GM23338 (cell line): ENCODE results near the gene PITRM1. TPM values are rescaled to one million over a fixed set of nuclear protein-coding genes. Genes with fewer than 3 reads are reported as not detected.

Experiments used
- ATAC-seq: fragments of 200-7000 bp; cut with Tn5 transposase; 3 replicates; pipeline ENCODE4 v1.9.1; 2020
- DNase-seq: peaks from one replicate; pipeline ENCODE4 v3.0.0-alpha.2; 2015; ENCODE audit warnings: low spot score
- H2AFZ ChIP-seq: fragments of 200-600 bp; sonication (generic); 2 replicates; pipeline ENCODE4 v1.8.0; 2016; ENCODE audit warnings: antibody characterized with exemption, mild to moderate bottlenecking, moderate library complexity
- H3F3A ChIP-seq: fragments of 200-600 bp; sonication (generic); replicated peaks from 2 replicates; pipeline ENCODE4 v1.8.0; 2017; ENCODE audit warnings: antibody characterized with exemption, mixed run types, low read depth
- H3K27ac ChIP-seq: fragments of 200-600 bp; sonication (generic); 2 replicates; pipeline ENCODE4 v1.6.1; 2016; ENCODE audit warnings: low read depth
- H3K27me3 ChIP-seq: fragments of 200-600 bp; sonication (generic); 2 replicates; pipeline ENCODE4 v1.8.0; 2016; ENCODE audit warnings: mild to moderate bottlenecking, mixed run types, moderate library complexity; ENCODE audit not compliant: insufficient read depth
- H3K36me3 ChIP-seq: fragments of 200-600 bp; sonication (generic); 2 replicates; pipeline ENCODE4 v1.8.0; 2016; ENCODE audit warnings: mild to moderate bottlenecking; ENCODE audit not compliant: insufficient read depth
- H3K4me1 ChIP-seq: fragments of 200-600 bp; sonication (generic); 2 replicates; pipeline ENCODE4 v1.8.0; 2016; ENCODE audit warnings: mild to moderate bottlenecking, moderate library complexity; ENCODE audit not compliant: insufficient read depth
- H3K4me2 ChIP-seq: fragments of 200-600 bp; sonication (generic); 2 replicates; pipeline ENCODE4 v1.7.1; 2017; ENCODE audit warnings: mixed run types
- H3K4me3 ChIP-seq: fragments of 200-600 bp; sonication (generic); 2 replicates; pipeline ENCODE4 v1.6.1; 2016; ENCODE audit warnings: mixed run types
- H3K79me2 ChIP-seq: fragments of 200-600 bp; sonication (generic); replicated peaks from 2 replicates; pipeline ENCODE4 v1.8.0; 2017; ENCODE audit warnings: mild to moderate bottlenecking; ENCODE audit not compliant: insufficient read depth
- H3K9me2 ChIP-seq: fragments of 200-600 bp; sonication (generic); 2 replicates; pipeline ENCODE4 v1.8.0; 2017; ENCODE audit not compliant: insufficient read depth
- H4K20me1 ChIP-seq: fragments of 200-600 bp; sonication (generic); replicated peaks from 2 replicates; pipeline ENCODE4 v1.8.0; 2017; ENCODE audit warnings: mild to moderate bottlenecking; ENCODE audit not compliant: insufficient read depth
- H3K27ac Mint-ChIP-seq: 2 replicates; pipeline ENCODE4 v1.8.0; 2020; ENCODE audit warnings: inconsistent platforms, mild to moderate bottlenecking, moderate library complexity, mixed read lengths
- H3K27me3 Mint-ChIP-seq: 3 replicates; pipeline ENCODE4 v1.8.0; 2022; ENCODE audit warnings: low read depth, mild to moderate bottlenecking, moderate library complexity, mixed read lengths, inconsistent platforms; ENCODE audit not compliant: insufficient read depth, poor library complexity
- H3K36me3 Mint-ChIP-seq: 3 replicates; pipeline ENCODE4 v1.8.0; 2021; ENCODE audit warnings: low read depth, mild to moderate bottlenecking, inconsistent platforms, moderate library complexity, mixed read lengths
- H3K4me1 Mint-ChIP-seq: 3 replicates; pipeline ENCODE4 v1.8.0; 2020; ENCODE audit warnings: mild to moderate bottlenecking, inconsistent platforms, mixed read lengths
- H3K4me3 Mint-ChIP-seq: 3 replicates; pipeline ENCODE4 v1.8.0; 2021; ENCODE audit warnings: moderate library complexity, mild to moderate bottlenecking, inconsistent platforms, mixed read lengths
- H3K9me3 Mint-ChIP-seq: 3 replicates; pipeline ENCODE4 v1.8.0; 2020; ENCODE audit warnings: moderate library complexity, mild to moderate bottlenecking, inconsistent platforms, mixed read lengths
- CREB1 ChIP-seq: fragments of 250-450 bp; sonication (Bioruptor Pico); IDR thresholded peaks from 2 replicates; pipeline ENCODE4 v1.5.0; 2020; ENCODE audit warnings: low read depth, mild to moderate bottlenecking, moderate library complexity
- CTCF ChIP-seq, 2 experiments: fragments of 200-600 bp in 1 of 2; sonication (generic) in 1 of 2; conservative IDR thresholded peaks; 2 replicates each; pipeline versions ENCODE4 v1.5.1 to v1.6.1; 2016 to 2017; ENCODE audit warnings: antibody characterized with exemption in 2 of 2, low read depth in 2 of 2, mild to moderate bottlenecking in 2 of 2, moderate library complexity in 1 of 2
- ETS1 ChIP-seq: IDR thresholded peaks from 2 replicates; pipeline ENCODE4 v1.6.1; 2016; ENCODE audit warnings: antibody characterized with exemption
- EZH2 ChIP-seq: fragments of 200-600 bp; sonication (generic); IDR thresholded peaks from one replicate; pipeline ENCODE4 v1.8.0; 2017; ENCODE audit warnings: antibody characterized with exemption, mild to moderate bottlenecking, low read depth; ENCODE audit not compliant: unreplicated experiment
- EZH2phosphoT487 ChIP-seq: fragments of 200-600 bp; sonication (generic); IDR thresholded peaks from one replicate; pipeline ENCODE4 v1.8.1; 2018; ENCODE audit warnings: antibody characterized with exemption; ENCODE audit not compliant: unreplicated experiment
- JUNB ChIP-seq: IDR thresholded peaks from one replicate; pipeline ENCODE4 v1.6.1; 2016; ENCODE audit warnings: antibody characterized with exemption; ENCODE audit not compliant: unreplicated experiment
- NANOG ChIP-seq: IDR thresholded peaks from 2 replicates; pipeline ENCODE4 v1.6.1; 2016; ENCODE audit warnings: antibody characterized with exemption, borderline replicate concordance
- POLR2AphosphoS5 ChIP-seq: IDR thresholded peaks from 2 replicates; pipeline ENCODE4 v1.6.1; 2016; ENCODE audit warnings: antibody characterized with exemption, low read depth
- REST ChIP-seq: IDR thresholded peaks from one replicate; pipeline ENCODE4 v1.6.1; 2018; ENCODE audit warnings: antibody characterized with exemption; ENCODE audit not compliant: unreplicated experiment
- STAT1 ChIP-seq: IDR thresholded peaks from one replicate; pipeline ENCODE4 v1.6.1; 2016; ENCODE audit warnings: antibody characterized with exemption; ENCODE audit not compliant: unreplicated experiment
- ZNF114 ChIP-seq: fragments of 250-450 bp; sonication (Bioruptor Pico); IDR thresholded peaks from 2 replicates; pipeline ENCODE4 v1.5.0; 2020; ENCODE audit warnings: mild to moderate bottlenecking, moderate library complexity
- ZNF331 ChIP-seq: fragments of 250-450 bp; sonication (Bioruptor Pico); IDR thresholded peaks from 2 replicates; pipeline ENCODE4 v1.5.0; 2020; ENCODE audit warnings: low read depth, mild to moderate bottlenecking, moderate library complexity
- ZNF462 ChIP-seq: fragments of 250-450 bp; sonication (Bioruptor Pico); IDR thresholded peaks from 2 replicates; pipeline ENCODE4 v1.5.0; 2020; ENCODE audit warnings: mild to moderate bottlenecking, moderate library complexity
- polyA plus RNA-seq: library from polyadenylated mRNA; unstranded; fragments of >200 nt; fragmentation: Nextera tagmentation; extraction: Ambion mirVana; gene quantifications from 2 replicates; pipeline ENCODE4 v1.2.1, GENCODE V29; 2016
- total RNA-seq: library from RNA; depleted of rRNA; stranded (reverse); fragments of >200 nt; shearing (Covaris generic); gene quantifications from 2 replicates; pipeline ENCODE4 v1.2.3, GENCODE V29; 2014

PITRM1 gene
- total and polyA plus RNA-seq, 2 experiments from 2014 or later = 29.0 to 33.0 TPM

- Histone ChIP-seq H3K4me3 (no peak overlapping the region), H2AFZ (no peak overlapping the region), H3K27me3 (no peaks in the 10 kb centered on the region), H3K36me3 (peaks cover 12% of the 10 kb centered on the region; the same call in 1 of the 2 replicates), H4K20me1 (no peaks in the 10 kb centered on the region), H3K79me2 (no peaks in the 10 kb centered on the region), H3K4me2 (no peak overlapping the region), H3K4me1 (no peaks in the 10 kb centered on the region), H3F3A (no peaks in the 10 kb centered on the region), H3K27ac (no peak overlapping the region; the same call in 1 of the 2 replicates), H3K9me2 (no peaks in the 10 kb centered on the region)
- H3K4me1 Mint-ChIP-seq = no peaks in the 10 kb centered on the region
- no peak overlapping the region for H3K27ac Mint-ChIP-seq
- TF ChIP-seq ZNF114 (CRISPR knock-in tag) = no peak
- no peak for TF ChIP-seq REST
- TF ChIP-seq STAT1 = no peak
- TF ChIP-seq CTCF (conservative IDR thresholded peaks at IDR 0.05; ENCODE audit: low read depth in 2 of 2) = no peak
- no peak for TF ChIP-seq NANOG
- TF ChIP-seq ETS1 = no peak
- no peak for TF ChIP-seq EZH2phosphoT487
- no peak for TF ChIP-seq CREB1
- no peak for TF ChIP-seq ZNF331 (CRISPR knock-in tag)
- no peak for TF ChIP-seq ZNF462 (CRISPR knock-in tag)
- no peak for TF ChIP-seq POLR2AphosphoS5
- no peak for TF ChIP-seq EZH2
- no peak for TF ChIP-seq JUNB
- H3K4me3 Mint-ChIP-seq = no peak overlapping the region
- peaks cover 14% of the 10 kb centered on the region for H3K27me3 Mint-ChIP-seq
- DNase-seq (no peak), ATAC-seq (no peak)
- no peaks in the 10 kb centered on the region for H3K9me3 Mint-ChIP-seq
- peaks cover 54% of the 10 kb centered on the region for H3K36me3 Mint-ChIP-seq
These were observed 44.7 kb downstream of the PITRM1 start for GRCh38 chr10:3127921-3128320.
